ENCODE results near the gene REM2. TPM values are rescaled to one million over a fixed set of nuclear protein-coding genes. Genes with fewer than 3 reads are reported as not detected.

The REM2 gene
- total RNA-seq, 1 experiment from 2014 or later, result 0.26 TPM

DNA sequence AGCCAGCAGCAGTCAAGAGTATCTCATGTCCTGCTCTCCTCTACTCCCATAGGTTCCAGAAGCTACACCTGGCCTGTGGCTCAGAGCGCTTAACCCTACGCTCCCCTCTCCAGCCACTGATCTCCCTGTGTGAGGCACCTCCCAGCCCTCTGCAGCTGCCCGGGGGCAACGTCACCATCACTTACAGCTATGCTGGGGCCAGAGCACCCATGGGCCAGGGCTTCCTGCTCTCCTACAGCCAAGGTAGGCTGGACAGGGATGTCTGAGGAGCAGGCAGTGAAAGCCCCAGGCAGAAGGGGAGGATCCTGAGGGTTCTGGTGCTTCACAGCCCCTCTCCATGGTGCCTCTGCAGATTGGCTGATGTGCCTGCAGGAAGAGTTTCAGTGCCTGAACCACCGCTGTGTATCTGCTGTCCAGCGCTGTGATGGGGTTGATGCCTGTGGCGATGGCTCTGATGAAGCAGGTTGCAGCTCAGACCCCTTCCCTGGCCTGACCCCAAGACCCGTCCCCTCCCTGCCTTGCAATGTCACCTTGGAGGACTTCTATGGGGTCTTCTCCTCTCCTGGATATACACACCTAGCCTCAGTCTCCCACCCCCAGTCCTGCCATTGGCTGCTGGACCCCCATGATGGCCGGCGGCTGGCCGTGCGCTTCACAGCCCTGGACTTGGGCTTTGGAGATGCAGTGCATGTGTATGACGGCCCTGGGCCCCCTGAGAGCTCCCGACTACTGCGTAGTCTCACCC is 7.8 kb upstream of the REM2 start:
- no TSS peak for BruUV-seq (replicated peaks)
- intact Hi-C loops (cut with micrococcal nuclease), result no loop called here
- DNase-seq (ENCODE audit: unreplicated experiment), result no peak
- Mint-ChIP-seq H3K27me3 (ENCODE audit: insufficient read depth, unreplicated experiment) (no peaks in the 10 kb centered on the region), H3K4me1 (ENCODE audit: insufficient read depth, unreplicated experiment) (peaks cover 20% of the 10 kb centered on the region), H3K36me3 (ENCODE audit: insufficient read depth, unreplicated experiment) (peaks cover 53% of the 10 kb centered on the region), H3K9me3 (ENCODE audit: unreplicated experiment) (no peaks in the 10 kb centered on the region), H3K27ac (ENCODE audit: low read depth, unreplicated experiment) (no peak overlapping the region), H3K4me3 (ENCODE audit: unreplicated experiment) (no peak overlapping the region)
- TF ChIP-seq, protein P1, sequence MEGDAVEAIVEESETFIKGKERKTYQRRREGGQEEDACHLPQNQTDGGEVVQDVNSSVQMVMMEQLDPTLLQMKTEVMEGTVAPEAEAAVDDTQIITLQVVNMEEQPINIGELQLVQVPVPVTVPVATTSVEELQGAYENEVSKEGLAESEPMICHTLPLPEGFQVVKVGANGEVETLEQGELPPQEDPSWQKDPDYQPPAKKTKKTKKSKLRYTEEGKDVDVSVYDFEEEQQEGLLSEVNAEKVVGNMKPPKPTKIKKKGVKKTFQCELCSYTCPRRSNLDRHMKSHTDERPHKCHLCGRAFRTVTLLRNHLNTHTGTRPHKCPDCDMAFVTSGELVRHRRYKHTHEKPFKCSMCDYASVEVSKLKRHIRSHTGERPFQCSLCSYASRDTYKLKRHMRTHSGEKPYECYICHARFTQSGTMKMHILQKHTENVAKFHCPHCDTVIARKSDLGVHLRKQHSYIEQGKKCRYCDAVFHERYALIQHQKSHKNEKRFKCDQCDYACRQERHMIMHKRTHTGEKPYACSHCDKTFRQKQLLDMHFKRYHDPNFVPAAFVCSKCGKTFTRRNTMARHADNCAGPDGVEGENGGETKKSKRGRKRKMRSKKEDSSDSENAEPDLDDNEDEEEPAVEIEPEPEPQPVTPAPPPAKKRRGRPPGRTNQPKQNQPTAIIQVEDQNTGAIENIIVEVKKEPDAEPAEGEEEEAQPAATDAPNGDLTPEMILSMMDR (IDR thresholded peaks at IDR 0.05; ENCODE audit: unreplicated experiment), result no peak
- POLR2A ChIA-PET, result interaction anchor here (1.0 kb wide), 1 partner anchor 23 kb away, joined by 3 read pairs; no protein-coding TSS in a partner anchor
- CTCF ChIA-PET, result interaction anchor here (1.4 to 8.7 kb wide), 3 partner anchors 8 to 111 kb away, joined by 4 to 111 read pairs (median 54); partner anchors contain the start of gene REM2

- TF ChIP-seq, protein P1 (IDR thresholded peaks at IDR 0.05; ENCODE audit: unreplicated experiment), result no peak
These were observed 7.2 kb upstream of the REM2 start for GRCh38 chr14:22875748-22876319.

GRCh38 chr14:22877000-22877501 is 6.0 kb upstream of the REM2 start:
- BruUV-seq (replicated peaks), result no TSS peak
- no peak for DNase-seq (ENCODE audit: unreplicated experiment)
- H3K4me1 Mint-ChIP-seq (ENCODE audit: insufficient read depth, unreplicated experiment), result peaks cover 18% of the 10 kb centered on the region
- CTCF ChIA-PET, result interaction anchor here (0.6 to 8.7 kb wide), 3 partner anchors 24 to 112 kb away, joined by 3 to 111 read pairs (median 6); no protein-coding TSS in a partner anchor
- POLR2A ChIA-PET, result interaction anchor here (1.3 kb wide), 1 partner anchor 38 kb away, joined by 3 read pairs; no protein-coding TSS in a partner anchor
- peaks cover 48% of the 10 kb centered on the region for H3K36me3 Mint-ChIP-seq (ENCODE audit: insufficient read depth, unreplicated experiment)
- no peak overlapping the region for H3K27ac Mint-ChIP-seq (ENCODE audit: low read depth, unreplicated experiment)
- H3K27me3 Mint-ChIP-seq (ENCODE audit: insufficient read depth, unreplicated experiment), result no peaks in the 10 kb centered on the region
- H3K4me3 Mint-ChIP-seq (ENCODE audit: unreplicated experiment), result no peak overlapping the region
- TF ChIP-seq, protein P1 (IDR thresholded peaks at IDR 0.05; ENCODE audit: unreplicated experiment), result no peak
- H3K9me3 Mint-ChIP-seq (ENCODE audit: unreplicated experiment), result no peaks in the 10 kb centered on the region
- intact Hi-C loops (cut with micrococcal nuclease), result no loop called here

More at GRCh38 chr14:22875748-22876319, 7.2 kb upstream of the REM2 start:
- no TSS peak for BruUV-seq (replicated peaks)
- ChIA-PET CTCF (interaction anchor here (0.6 to 8.7 kb wide), 6 partner anchors 23 to 211 kb away, joined by 3 to 111 read pairs (median 4); no protein-coding TSS in a partner anchor), POLR2A (interaction anchor here (1.3 kb wide), 1 partner anchor 37 kb away, joined by 3 read pairs; no protein-coding TSS in a partner anchor)
- Mint-ChIP-seq H3K27ac (ENCODE audit: low read depth, unreplicated experiment) (no peak overlapping the region), H3K9me3 (ENCODE audit: unreplicated experiment) (no peaks in the 10 kb centered on the region), H3K4me3 (ENCODE audit: unreplicated experiment) (no peak overlapping the region), H3K4me1 (ENCODE audit: insufficient read depth, unreplicated experiment) (peaks cover 18% of the 10 kb centered on the region), H3K27me3 (ENCODE audit: insufficient read depth, unreplicated experiment) (no peaks in the 10 kb centered on the region), H3K36me3 (ENCODE audit: insufficient read depth, unreplicated experiment) (peaks cover 53% of the 10 kb centered on the region)
- DNase-seq (ENCODE audit: unreplicated experiment), result no peak
- intact Hi-C loops (cut with micrococcal nuclease), result no loop called here
